ENCODE measurements around the gene C4A. TPM values are rescaled to one million over a fixed set of nuclear protein-coding genes. Genes with fewer than 3 reads are reported as not detected.
"Not testable (repeated sequence)": the region's sequence is repeated elsewhere in the genome, so short reads cannot be mapped to it uniquely, and the experiment has no call there.

The C4A gene
- total RNA-seq, 1 experiment from 2014 or later, result 2.2 TPM

- H3K9me2 ChIP-seq (replicated peaks; ENCODE audit: low read length); DNase-seq; H3K4me1 ChIP-seq (ENCODE audit: insufficient read depth, low read length); H3K36me3 ChIP-seq (ENCODE audit: low read depth, low read length); H3K27me3 ChIP-seq (ENCODE audit: low read length); CTCF ChIA-PET; H3F3A ChIP-seq (ENCODE audit: low read length, unreplicated experiment); H2AFZ ChIP-seq (ENCODE audit: low read length); H3K9ac ChIP-seq (ENCODE audit: low read length); intact Hi-C loops (cut with micrococcal nuclease); H3K27ac ChIP-seq (ENCODE audit: low read length); H4K20me1 ChIP-seq (ENCODE audit: low read length); H3K79me2 ChIP-seq (ENCODE audit: low read length); H3K9me3 ChIP-seq (ENCODE audit: low read length); POLR2A ChIA-PET (ENCODE audit: unreplicated experiment); H3K4me3 ChIP-seq (ENCODE audit: low read length); H3K4me2 ChIP-seq (ENCODE audit: low read length); BruUV-seq (replicated peaks): not testable (repeated sequence)
- ATAC-seq, result peak; percentile 30
Observed at GRCh38 chr6:32037598-32038524, 56.0 kb downstream of the C4A start, which contains the start of gene CYP21A2. Gene CYP21A2 (plus strand): TSS chr6:32038415. CDS start chr6:32038423, 8 bp downstream.

- BruUV-seq (replicated peaks); H3K79me2 ChIP-seq (ENCODE audit: low read length); H3K9me2 ChIP-seq (replicated peaks; ENCODE audit: low read length); H3K9me3 ChIP-seq (ENCODE audit: low read length); DNase-seq; CTCF ChIA-PET; H3K27me3 ChIP-seq (ENCODE audit: low read length); H3K4me1 ChIP-seq (ENCODE audit: insufficient read depth, low read length); H4K20me1 ChIP-seq (ENCODE audit: low read length); H3K27ac ChIP-seq (ENCODE audit: low read length); ATAC-seq; H3K4me2 ChIP-seq (ENCODE audit: low read length); H3K9ac ChIP-seq (ENCODE audit: low read length); H3K36me3 ChIP-seq (ENCODE audit: low read depth, low read length); H2AFZ ChIP-seq (ENCODE audit: low read length); intact Hi-C loops (cut with micrococcal nuclease); POLR2A ChIA-PET (ENCODE audit: unreplicated experiment); H3F3A ChIP-seq (ENCODE audit: low read length, unreplicated experiment); H3K4me3 ChIP-seq (ENCODE audit: low read length): not testable (repeated sequence)
Observed at GRCh38 chr6:32038878-32039277, 57.0 kb downstream of the C4A start.

GRCh38 chr6:32039321-32040274 is 57.7 kb downstream of the C4A start:
- intact Hi-C loops (cut with micrococcal nuclease); POLR2A ChIA-PET (ENCODE audit: unreplicated experiment): not testable (repeated sequence)

GRCh38 chr6:32040299-32041049 is 58.6 kb downstream of the C4A start:
- H4K20me1 ChIP-seq (ENCODE audit: low read length); H3K4me2 ChIP-seq (ENCODE audit: low read length); H3K27me3 ChIP-seq (ENCODE audit: low read length); H3K4me3 ChIP-seq (ENCODE audit: low read length); H3K9me2 ChIP-seq (replicated peaks; ENCODE audit: low read length); H3K9ac ChIP-seq (ENCODE audit: low read length); DNase-seq; H3F3A ChIP-seq (ENCODE audit: low read length, unreplicated experiment); BruUV-seq (replicated peaks); POLR2A ChIA-PET (ENCODE audit: unreplicated experiment); H3K9me3 ChIP-seq (ENCODE audit: low read length); ATAC-seq; H3K27ac ChIP-seq (ENCODE audit: low read length); H3K79me2 ChIP-seq (ENCODE audit: low read length); H3K36me3 ChIP-seq (ENCODE audit: low read depth, low read length); intact Hi-C loops (cut with micrococcal nuclease); H2AFZ ChIP-seq (ENCODE audit: low read length); H3K4me1 ChIP-seq (ENCODE audit: insufficient read depth, low read length); CTCF ChIA-PET: not testable (repeated sequence)

More at GRCh38 chr6:32039321-32040274, 57.7 kb downstream of the C4A start:
- H3F3A ChIP-seq (ENCODE audit: low read length, unreplicated experiment); H3K27ac ChIP-seq (ENCODE audit: low read length); H3K79me2 ChIP-seq (ENCODE audit: low read length); H3K27me3 ChIP-seq (ENCODE audit: low read length); BruUV-seq (replicated peaks); H3K9ac ChIP-seq (ENCODE audit: low read length); H3K36me3 ChIP-seq (ENCODE audit: low read depth, low read length); H3K9me2 ChIP-seq (replicated peaks; ENCODE audit: low read length); H3K4me1 ChIP-seq (ENCODE audit: insufficient read depth, low read length); ATAC-seq; CTCF ChIA-PET; H3K4me2 ChIP-seq (ENCODE audit: low read length); DNase-seq; H2AFZ ChIP-seq (ENCODE audit: low read length); H3K4me3 ChIP-seq (ENCODE audit: low read length); H4K20me1 ChIP-seq (ENCODE audit: low read length); H3K9me3 ChIP-seq (ENCODE audit: low read length): not testable (repeated sequence)

- H3K4me3 ChIP-seq (ENCODE audit: low read length); H3K4me1 ChIP-seq (ENCODE audit: insufficient read depth, low read length); ATAC-seq; H3F3A ChIP-seq (ENCODE audit: low read length, unreplicated experiment); H3K27ac ChIP-seq (ENCODE audit: low read length); H3K9me2 ChIP-seq (replicated peaks; ENCODE audit: low read length); H2AFZ ChIP-seq (ENCODE audit: low read length); H4K20me1 ChIP-seq (ENCODE audit: low read length); H3K36me3 ChIP-seq (ENCODE audit: low read depth, low read length); BruUV-seq (replicated peaks); H3K79me2 ChIP-seq (ENCODE audit: low read length); H3K27me3 ChIP-seq (ENCODE audit: low read length); DNase-seq; H3K9ac ChIP-seq (ENCODE audit: low read length); CTCF ChIA-PET; H3K4me2 ChIP-seq (ENCODE audit: low read length); intact Hi-C loops (cut with micrococcal nuclease); POLR2A ChIA-PET (ENCODE audit: unreplicated experiment); H3K9me3 ChIP-seq (ENCODE audit: low read length): not testable (repeated sequence)
Observed at GRCh38 chr6:32041050-32041321, 59.1 kb downstream of the C4A start.

- H3K9me2 ChIP-seq (replicated peaks; ENCODE audit: low read length); H3K4me1 ChIP-seq (ENCODE audit: insufficient read depth, low read length); H3F3A ChIP-seq (ENCODE audit: low read length, unreplicated experiment); POLR2A ChIA-PET (ENCODE audit: unreplicated experiment); H3K27ac ChIP-seq (ENCODE audit: low read length); ATAC-seq; DNase-seq; H3K27me3 ChIP-seq (ENCODE audit: low read length); CTCF ChIA-PET; BruUV-seq (replicated peaks); H3K79me2 ChIP-seq (ENCODE audit: low read length); H3K36me3 ChIP-seq (ENCODE audit: low read depth, low read length); H2AFZ ChIP-seq (ENCODE audit: low read length); H3K9ac ChIP-seq (ENCODE audit: low read length); H3K4me3 ChIP-seq (ENCODE audit: low read length); H3K4me2 ChIP-seq (ENCODE audit: low read length); intact Hi-C loops (cut with micrococcal nuclease); H4K20me1 ChIP-seq (ENCODE audit: low read length); H3K9me3 ChIP-seq (ENCODE audit: low read length): not testable (repeated sequence)
Observed at GRCh38 chr6:32041385-32041784, 59.5 kb downstream of the C4A start.
